Activated effector memory CD4-positive, alpha-beta T cell treated with Interleukin-2 at 50 U/mL for 16 hours (primary cell): ENCODE data around the gene TMEM59L.

ENCODE experiments used
- DNase-seq: peaks from one replicate; pipeline ENCODE4 v3.0.0-alpha.2; 2020

The TMEM59L gene

GRCh38 chr19:18609717-18610051 is 3.0 kb upstream of the TMEM59L start:
- DNase-seq = no peak

DNA sequence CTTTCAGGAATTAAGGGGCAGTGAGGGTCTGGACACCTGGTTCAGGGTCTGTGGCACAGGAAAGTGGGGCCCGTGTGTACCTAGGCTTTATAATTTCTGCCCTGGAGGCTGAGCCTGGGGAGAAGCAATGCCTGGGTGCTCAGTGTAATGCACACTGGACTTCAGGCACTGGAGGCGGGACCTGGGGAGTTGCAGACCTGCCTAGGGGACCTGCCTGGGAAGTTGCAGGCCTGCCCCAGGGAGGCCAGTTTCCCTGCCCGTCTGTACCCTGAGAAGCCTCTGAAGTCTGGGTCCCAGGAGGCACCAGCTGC is 2.5 kb upstream of the TMEM59L start:
- DNase-seq = no peak

DNA sequence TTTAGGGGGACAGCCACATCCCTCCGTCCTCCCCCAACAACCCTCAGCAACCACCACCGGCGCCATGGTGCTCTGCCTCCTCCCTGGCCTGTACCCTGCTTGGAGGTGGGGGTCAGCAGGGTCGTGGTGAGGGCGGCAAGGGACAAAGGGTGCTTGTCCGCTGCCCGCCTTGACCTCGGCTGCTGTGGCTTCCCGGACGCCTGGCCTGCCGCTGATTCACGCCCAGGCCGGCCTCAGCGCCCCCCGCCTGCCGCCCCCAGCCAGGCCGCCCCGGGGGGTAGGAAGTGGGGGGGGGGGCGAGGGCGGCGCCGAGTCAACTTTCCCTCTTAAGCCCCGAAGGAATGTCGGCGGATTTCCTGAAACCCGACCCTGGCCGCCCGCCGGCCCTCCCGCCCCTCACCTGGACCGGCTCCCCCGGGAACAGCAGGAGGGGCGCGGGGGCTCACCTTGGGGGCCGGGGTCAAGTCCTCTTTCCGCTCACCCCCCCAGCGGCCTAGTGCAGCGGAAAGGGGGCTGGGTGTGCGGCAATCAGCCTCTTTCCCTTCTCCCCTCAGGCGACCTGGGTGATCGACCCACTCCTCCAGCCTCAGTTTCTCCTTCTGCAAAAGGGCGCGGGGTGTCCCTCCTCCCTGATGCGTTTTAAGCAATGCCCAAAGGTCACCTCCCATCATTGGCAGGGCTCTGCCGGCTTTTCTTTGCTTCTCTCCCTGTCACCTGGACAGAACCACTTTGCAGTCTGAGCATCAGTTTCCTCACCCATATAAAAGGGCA is 1.9 kb upstream of the TMEM59L start:
- no peak for DNase-seq

- DNase-seq = no peak
Measured at GRCh38 chr19:18611327-18612050, 1.2 kb upstream of the TMEM59L start.

DNA sequence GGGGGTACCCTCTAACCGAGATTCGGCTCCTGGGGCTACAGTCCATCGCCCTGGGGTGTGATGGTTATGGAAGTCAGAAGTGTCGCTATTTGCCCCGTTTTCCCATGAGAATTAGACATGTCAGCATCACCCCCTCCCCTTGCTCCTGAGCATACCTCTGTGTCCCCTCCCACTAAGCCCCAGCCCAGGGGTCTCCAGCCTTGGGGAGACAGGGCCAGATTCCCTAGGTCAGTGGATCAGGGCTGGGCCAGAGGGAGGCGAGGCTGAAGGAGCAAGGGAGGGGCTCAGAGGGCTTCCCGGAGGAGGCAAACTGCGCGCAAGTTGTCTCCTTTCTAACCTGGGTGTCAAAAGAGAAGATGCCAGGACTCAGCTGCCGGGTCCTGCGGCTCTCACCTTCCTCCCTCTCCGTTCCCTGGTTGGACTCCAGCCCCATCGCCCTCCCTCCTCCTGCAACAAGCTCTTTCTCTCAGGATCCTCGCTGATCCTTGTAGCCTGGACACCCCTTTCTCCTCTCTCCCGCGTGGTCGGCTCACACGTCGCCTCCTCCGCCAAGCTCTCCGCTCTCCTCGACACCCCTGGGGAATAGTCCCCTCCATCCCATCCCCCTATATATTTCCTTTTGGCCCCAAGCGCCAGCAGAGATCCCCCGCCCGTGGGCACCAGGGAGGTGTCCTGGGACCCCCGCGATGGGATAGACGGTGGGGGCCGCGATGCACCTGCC is 459 bp upstream of the TMEM59L start:
- no peak for DNase-seq

DNA sequence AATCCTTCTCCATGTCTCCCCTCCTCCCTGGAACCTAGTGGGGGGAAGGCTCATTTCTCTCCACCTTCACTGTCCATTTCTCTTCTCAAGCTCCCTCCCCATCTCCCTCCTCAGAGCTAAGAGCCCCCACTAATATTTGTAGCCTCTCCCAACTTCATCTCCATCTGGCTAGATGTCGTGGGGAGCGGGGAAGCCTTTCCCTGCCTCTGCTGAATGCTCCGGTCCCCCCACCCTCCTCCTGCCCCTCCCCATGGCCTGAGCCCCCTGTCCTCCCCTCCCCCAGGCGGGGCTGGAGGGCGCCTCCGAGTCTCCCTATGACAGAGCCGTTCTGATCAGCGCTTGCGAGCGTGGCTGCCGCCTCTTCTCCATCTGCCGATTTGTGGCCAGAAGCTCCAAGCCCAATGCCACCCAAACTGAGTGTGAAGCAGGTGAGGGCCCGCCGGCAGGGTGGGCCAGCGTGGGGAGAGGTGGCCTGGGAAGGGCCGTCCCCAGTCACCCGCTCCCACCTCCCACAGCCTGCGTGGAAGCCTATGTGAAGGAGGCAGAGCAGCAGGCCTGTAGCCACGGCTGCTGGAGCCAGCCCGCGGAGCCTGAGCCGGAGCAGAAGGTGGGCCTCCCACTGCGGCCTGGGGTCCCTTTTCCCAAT is 1.0 kb downstream of the TMEM59L start:
- DNase-seq = no peak

GRCh38 chr19:18616023-18616422 is 3.4 kb downstream of the TMEM59L start:
- DNase-seq = no peak

GRCh38 chr19:18617562-18617961 is 4.9 kb downstream of the TMEM59L start:
- DNase-seq = no peak

DNA sequence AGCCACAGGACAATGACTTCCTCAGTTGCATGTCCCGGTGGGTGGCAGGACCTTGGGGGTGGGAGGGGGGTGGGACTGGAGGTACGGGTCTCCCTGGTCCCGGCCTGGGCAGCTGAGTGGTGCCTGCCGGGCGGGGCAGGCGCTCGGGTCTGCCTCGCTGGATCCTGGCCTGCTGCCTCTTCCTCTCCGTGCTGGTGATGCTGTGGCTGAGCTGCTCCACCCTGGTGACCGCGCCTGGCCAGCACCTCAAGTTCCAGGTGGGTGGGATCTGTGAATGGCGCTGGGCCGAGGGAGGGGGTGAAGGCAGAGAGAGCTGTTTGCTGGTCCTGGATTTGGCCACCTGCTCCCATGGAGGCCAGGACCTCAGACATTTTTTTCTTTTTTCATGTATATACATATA is 5.6 kb downstream of the TMEM59L start:
- no peak for DNase-seq

GRCh38 chr19:18620311-18620710 is 7.6 kb downstream of the TMEM59L start:
- no peak for DNase-seq

GRCh38 chr19:18620902-18621301 is 8.2 kb downstream of the TMEM59L start:
- no peak for DNase-seq

- DNase-seq = no peak
Measured at GRCh38 chr19:18626906-18627305, 14.2 kb downstream of the TMEM59L start.

DNA sequence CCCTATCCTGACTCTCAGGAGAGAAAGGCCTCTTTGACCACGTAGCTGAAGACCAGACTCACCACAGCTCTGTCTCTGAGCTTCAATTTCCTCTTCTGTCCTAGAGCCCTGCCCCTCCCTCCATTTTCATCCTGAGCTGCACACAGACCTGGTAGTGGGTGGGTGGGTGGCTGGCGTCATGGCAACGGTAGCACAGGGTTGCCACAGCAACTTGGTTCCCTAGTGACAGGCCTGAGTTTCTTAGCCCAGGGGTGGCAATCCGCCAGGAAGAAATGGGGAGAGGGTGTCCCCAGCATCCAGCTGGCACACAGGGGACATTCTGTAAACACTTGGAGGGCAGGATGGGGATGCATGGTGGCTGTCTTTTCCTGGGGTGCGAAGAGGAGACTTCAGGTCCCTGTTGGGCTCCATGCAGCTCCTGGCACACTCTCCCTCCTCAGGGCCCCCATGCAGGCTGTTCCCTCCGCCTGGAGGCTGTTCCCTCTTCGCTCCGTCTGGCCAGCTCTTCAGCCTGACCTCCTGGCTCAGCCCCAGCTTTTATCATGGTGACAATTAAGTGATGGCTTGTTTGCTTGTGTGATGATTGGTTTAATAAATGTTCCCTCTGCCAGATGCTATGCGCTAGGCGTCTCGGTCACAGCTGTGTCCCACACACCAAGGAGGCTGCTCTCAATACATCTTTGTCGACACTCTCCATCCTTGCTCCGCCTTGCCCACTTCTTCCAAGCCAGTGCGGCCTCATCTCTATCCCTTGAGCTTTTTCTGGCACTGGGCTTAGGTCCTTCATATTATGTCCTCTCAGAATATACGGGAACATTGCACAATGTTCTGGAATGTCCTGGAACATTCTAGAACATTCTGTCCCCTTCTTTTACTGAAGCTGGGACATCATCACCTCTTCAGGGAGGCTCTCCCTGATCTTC is 16.8 kb downstream of the TMEM59L start:
- DNase-seq = no peak

DNA sequence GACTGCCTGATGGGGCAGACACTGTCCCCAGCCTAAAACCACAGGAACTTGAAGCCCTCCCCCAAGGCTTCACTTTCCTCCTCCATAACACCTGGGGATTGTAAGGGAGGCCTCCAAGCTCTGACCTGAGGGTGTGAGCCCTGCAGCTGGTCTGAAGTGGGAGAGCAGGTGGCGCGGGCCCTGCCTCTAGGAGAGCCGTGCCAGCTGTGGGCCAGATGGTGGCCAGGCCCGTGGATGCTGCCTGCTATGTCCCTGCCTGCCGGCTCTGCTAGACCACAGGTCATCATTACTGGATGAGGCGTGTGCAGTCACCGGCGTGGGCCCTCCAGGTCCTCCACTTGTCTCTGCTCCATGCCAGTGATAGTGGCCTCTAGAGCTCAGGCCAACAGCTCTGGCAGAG is 20.7 kb downstream of the TMEM59L start:
- no peak for DNase-seq

GRCh38 chr19:18634612-18635297 is 22.1 kb downstream of the TMEM59L start:
- no peak for DNase-seq

- no peak for DNase-seq
Measured at GRCh38 chr19:18635831-18636182, 23.1 kb downstream of the TMEM59L start.

GRCh38 chr19:18636183-18636968 is 23.7 kb downstream of the TMEM59L start:
- DNase-seq = peak; percentile 98

- no peak for DNase-seq
Measured at GRCh38 chr19:18636969-18637629, 24.4 kb downstream of the TMEM59L start, which contains the start of gene KLHL26. Gene KLHL26, plus strand, starts transcription at chr19:18637028. Its CDS starts 27 bp downstream, at chr19:18637055.

DNA sequence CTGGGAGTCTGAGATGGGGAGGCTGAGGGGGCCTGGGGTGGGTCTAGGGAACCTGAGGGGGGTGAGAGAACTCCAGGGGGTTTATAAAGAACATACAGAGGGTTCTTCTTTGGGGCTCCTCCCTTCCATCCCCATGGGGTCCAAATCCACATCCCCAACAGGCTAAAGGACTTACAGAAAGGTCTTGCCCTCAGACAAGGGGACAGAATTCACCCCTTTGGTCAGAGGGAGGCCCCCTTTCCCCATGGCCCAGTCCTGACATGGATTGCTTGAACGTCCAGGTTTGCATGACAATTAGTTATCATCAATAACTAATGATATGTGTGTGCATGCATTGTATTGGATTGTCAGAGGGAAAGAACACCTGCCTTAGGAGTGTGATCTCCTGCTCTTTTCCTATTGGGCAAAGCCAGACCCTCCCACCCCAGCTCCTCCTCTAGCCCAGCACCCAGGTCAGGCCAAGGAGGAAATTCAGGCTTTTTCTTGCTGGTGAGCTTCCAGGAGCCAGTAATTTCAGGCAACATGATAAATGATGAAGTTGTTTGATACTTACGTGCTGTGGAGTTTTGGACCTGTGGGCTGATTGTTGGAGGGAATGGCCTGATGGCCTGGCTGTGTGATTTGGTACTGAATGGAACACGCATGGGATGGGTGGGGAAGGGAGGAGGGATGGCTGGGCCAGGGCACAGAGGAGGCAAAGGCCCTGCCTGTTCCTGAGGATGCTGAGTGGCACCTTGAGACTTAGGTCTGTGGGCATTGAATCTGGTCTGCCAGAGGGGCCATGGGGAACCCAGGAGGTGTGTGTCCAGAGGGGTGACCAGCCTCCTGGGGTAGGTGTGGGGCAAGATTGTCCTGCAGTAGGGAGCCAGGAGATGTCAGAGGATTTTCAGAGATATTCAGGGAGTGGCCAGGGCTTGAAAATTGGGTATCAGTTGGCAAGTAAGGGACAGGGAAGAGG is 25.3 kb downstream of the TMEM59L start:
- no peak for DNase-seq
